ENCODE data around the gene PTP4A2.
A peak's percentile ranks its signal among the peaks of the same experiment; 100 is the strongest.

Gene PTP4A2

DNA sequence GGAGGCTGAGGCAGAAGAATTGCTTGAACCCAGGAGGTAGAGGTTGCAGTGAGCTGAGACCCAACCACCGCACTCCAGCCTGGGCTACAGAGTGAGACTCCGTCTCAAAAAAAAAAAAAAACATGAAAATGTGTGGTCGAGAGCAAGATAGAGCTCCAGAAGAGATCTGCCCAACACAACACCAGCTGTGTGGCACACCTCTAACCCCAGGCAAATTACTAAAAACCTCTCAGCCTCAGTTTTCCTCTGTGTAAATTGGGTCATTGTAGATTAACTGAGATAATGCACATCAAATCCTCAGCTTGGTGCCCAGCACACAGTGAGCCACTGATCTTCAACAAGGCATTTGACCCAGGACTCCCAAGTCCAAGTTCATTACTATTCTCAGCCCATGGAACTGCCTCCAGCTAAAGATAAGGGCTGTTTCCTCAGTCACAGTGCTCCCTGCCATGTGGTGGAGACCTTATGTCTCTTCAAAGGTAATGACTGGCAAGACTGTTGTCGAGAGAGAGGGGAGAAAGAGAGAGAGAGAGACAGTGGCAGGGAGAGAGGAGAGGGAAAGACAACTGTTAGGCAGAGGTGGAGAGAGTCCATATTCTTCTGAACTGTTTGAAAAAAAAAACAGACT is 58.1 kb downstream of the PTP4A2 start:
- no peaks in the 10 kb centered on the region for H3K27me3 ChIP-seq (ENCODE audit: insufficient read depth, low read length, poor library complexity, severe bottlenecking)
- peaks cover 3% of the 10 kb centered on the region for H3K4me1 ChIP-seq (ENCODE audit: insufficient read depth, low read length, poor library complexity, severe bottlenecking)
- H2AFZ ChIP-seq (ENCODE audit: low read length): peak overlapping the region; percentile 72; the same call in 1 of the 2 replicates
- no peak for TF ChIP-seq EZH2phosphoT487 (IDR thresholded peaks at IDR 0.05; ENCODE audit: borderline replicate concordance)
- TF ChIP-seq, protein P1, sequence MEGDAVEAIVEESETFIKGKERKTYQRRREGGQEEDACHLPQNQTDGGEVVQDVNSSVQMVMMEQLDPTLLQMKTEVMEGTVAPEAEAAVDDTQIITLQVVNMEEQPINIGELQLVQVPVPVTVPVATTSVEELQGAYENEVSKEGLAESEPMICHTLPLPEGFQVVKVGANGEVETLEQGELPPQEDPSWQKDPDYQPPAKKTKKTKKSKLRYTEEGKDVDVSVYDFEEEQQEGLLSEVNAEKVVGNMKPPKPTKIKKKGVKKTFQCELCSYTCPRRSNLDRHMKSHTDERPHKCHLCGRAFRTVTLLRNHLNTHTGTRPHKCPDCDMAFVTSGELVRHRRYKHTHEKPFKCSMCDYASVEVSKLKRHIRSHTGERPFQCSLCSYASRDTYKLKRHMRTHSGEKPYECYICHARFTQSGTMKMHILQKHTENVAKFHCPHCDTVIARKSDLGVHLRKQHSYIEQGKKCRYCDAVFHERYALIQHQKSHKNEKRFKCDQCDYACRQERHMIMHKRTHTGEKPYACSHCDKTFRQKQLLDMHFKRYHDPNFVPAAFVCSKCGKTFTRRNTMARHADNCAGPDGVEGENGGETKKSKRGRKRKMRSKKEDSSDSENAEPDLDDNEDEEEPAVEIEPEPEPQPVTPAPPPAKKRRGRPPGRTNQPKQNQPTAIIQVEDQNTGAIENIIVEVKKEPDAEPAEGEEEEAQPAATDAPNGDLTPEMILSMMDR (conservative IDR thresholded peaks at IDR 0.05; ENCODE audit: low read length): no peak
- no peak overlapping the region for H3K4me2 ChIP-seq (ENCODE audit: low read depth, low read length, poor library complexity, severe bottlenecking)
- H3K79me2 ChIP-seq (ENCODE audit: insufficient read depth, low read length): no peaks in the 10 kb centered on the region
- no peaks in the 10 kb centered on the region for H4K20me1 ChIP-seq (ENCODE audit: insufficient read depth, low read length, poor library complexity, severe bottlenecking)
- H3K9me2 ChIP-seq (replicated peaks; ENCODE audit: low read depth, low read length): no peaks in the 10 kb centered on the region
- H3F3A ChIP-seq (ENCODE audit: low read depth): no peaks in the 10 kb centered on the region
- H3K9ac ChIP-seq (ENCODE audit: low read depth, low read length, poor library complexity, severe bottlenecking): no peak overlapping the region
- no peak overlapping the region for H3K4me3 ChIP-seq (ENCODE audit: low read length, poor library complexity, severe bottlenecking)
- H3K36me3 ChIP-seq (ENCODE audit: insufficient read depth, low read length): no peaks in the 10 kb centered on the region
- H3K9me3 ChIP-seq (ENCODE audit: insufficient read depth, low read depth, low read length): no peaks in the 10 kb centered on the region

DNA sequence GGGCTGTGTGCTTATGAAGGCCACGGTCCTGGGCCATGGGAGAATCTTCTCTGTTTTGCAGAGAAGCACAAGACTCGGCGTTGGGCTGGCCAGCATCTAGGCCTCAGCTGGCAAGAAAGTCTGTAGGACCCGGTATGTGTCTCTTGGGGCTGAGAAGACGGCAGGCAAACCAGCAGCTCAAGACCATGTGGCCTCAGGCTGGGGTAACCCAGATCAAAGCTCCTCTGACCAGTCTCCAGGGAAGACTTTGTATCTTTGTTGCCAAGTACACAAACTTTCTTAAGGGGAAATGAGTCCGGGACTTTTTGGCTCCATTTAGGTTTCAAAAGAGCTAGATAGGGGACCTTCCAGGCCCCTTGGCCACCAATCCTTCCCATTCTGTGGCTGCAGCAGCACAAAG is 60.1 kb downstream of the PTP4A2 start:
- H3K36me3 ChIP-seq (ENCODE audit: insufficient read depth, low read length): no peaks in the 10 kb centered on the region
- no peaks in the 10 kb centered on the region for H4K20me1 ChIP-seq (ENCODE audit: insufficient read depth, low read length, poor library complexity, severe bottlenecking)
- H3K4me2 ChIP-seq (ENCODE audit: low read depth, low read length, poor library complexity, severe bottlenecking): no peak overlapping the region
- H3K27me3 ChIP-seq (ENCODE audit: insufficient read depth, low read length, poor library complexity, severe bottlenecking): no peaks in the 10 kb centered on the region
- no peaks in the 10 kb centered on the region for H3K79me2 ChIP-seq (ENCODE audit: insufficient read depth, low read length)
- H3K4me1 ChIP-seq (ENCODE audit: insufficient read depth, low read length, poor library complexity, severe bottlenecking): peaks cover 3% of the 10 kb centered on the region
- H3F3A ChIP-seq (ENCODE audit: low read depth): no peaks in the 10 kb centered on the region
- H3K9me2 ChIP-seq (replicated peaks; ENCODE audit: low read depth, low read length): no peaks in the 10 kb centered on the region
- H2AFZ ChIP-seq (ENCODE audit: low read length): peak overlapping the region; percentile 87
- no peak for TF ChIP-seq EZH2phosphoT487 (IDR thresholded peaks at IDR 0.05; ENCODE audit: borderline replicate concordance)
- TF ChIP-seq, protein P1 (conservative IDR thresholded peaks at IDR 0.05; ENCODE audit: low read length): no peak
- H3K4me3 ChIP-seq (ENCODE audit: low read length, poor library complexity, severe bottlenecking): no peak overlapping the region
- no peaks in the 10 kb centered on the region for H3K9me3 ChIP-seq (ENCODE audit: insufficient read depth, low read depth, low read length)
- H3K9ac ChIP-seq (ENCODE audit: low read depth, low read length, poor library complexity, severe bottlenecking): no peak overlapping the region

DNA sequence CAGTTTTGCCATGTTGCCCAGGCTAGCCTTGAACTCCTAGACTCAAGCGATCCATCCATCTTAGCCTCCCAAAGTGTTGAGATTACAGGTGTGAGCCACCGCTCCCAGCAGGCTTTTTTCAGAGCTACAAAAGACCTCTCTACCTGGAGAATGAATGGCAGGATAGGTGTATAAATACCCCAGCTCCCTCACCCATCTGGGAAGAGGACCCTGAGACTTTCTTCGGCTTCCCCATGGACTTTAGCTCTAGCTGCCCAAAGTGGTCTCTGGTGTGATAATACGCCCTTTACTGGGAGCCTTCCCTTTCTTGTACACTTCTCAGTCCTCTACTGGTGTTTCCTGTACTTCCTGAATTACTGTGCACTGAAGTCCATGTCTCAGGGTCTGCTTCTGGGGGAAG is 60.6 kb downstream of the PTP4A2 start:
- Histone ChIP-seq H3K4me1 (ENCODE audit: insufficient read depth, low read length, poor library complexity, severe bottlenecking) (peaks cover 3% of the 10 kb centered on the region), H3K4me2 (ENCODE audit: low read depth, low read length, poor library complexity, severe bottlenecking) (no peak overlapping the region), H3K9ac (ENCODE audit: low read depth, low read length, poor library complexity, severe bottlenecking) (no peak overlapping the region), H3K9me2 (replicated peaks; ENCODE audit: low read depth, low read length) (no peaks in the 10 kb centered on the region), H3F3A (ENCODE audit: low read depth) (no peaks in the 10 kb centered on the region), H2AFZ (ENCODE audit: low read length) (peak overlapping the region; percentile 87), H3K27me3 (ENCODE audit: insufficient read depth, low read length, poor library complexity, severe bottlenecking) (no peaks in the 10 kb centered on the region), H3K4me3 (ENCODE audit: low read length, poor library complexity, severe bottlenecking) (no peak overlapping the region), H3K9me3 (ENCODE audit: insufficient read depth, low read depth, low read length) (no peaks in the 10 kb centered on the region), H3K36me3 (ENCODE audit: insufficient read depth, low read length) (no peaks in the 10 kb centered on the region), H4K20me1 (ENCODE audit: insufficient read depth, low read length, poor library complexity, severe bottlenecking) (no peaks in the 10 kb centered on the region), H3K79me2 (ENCODE audit: insufficient read depth, low read length) (no peaks in the 10 kb centered on the region)
- no peak for TF ChIP-seq EZH2phosphoT487 (IDR thresholded peaks at IDR 0.05; ENCODE audit: borderline replicate concordance)
- TF ChIP-seq, protein P1 (conservative IDR thresholded peaks at IDR 0.05; ENCODE audit: low read length): no peak
